Measurements from ENCODE around the gene STPG3.

DNA sequence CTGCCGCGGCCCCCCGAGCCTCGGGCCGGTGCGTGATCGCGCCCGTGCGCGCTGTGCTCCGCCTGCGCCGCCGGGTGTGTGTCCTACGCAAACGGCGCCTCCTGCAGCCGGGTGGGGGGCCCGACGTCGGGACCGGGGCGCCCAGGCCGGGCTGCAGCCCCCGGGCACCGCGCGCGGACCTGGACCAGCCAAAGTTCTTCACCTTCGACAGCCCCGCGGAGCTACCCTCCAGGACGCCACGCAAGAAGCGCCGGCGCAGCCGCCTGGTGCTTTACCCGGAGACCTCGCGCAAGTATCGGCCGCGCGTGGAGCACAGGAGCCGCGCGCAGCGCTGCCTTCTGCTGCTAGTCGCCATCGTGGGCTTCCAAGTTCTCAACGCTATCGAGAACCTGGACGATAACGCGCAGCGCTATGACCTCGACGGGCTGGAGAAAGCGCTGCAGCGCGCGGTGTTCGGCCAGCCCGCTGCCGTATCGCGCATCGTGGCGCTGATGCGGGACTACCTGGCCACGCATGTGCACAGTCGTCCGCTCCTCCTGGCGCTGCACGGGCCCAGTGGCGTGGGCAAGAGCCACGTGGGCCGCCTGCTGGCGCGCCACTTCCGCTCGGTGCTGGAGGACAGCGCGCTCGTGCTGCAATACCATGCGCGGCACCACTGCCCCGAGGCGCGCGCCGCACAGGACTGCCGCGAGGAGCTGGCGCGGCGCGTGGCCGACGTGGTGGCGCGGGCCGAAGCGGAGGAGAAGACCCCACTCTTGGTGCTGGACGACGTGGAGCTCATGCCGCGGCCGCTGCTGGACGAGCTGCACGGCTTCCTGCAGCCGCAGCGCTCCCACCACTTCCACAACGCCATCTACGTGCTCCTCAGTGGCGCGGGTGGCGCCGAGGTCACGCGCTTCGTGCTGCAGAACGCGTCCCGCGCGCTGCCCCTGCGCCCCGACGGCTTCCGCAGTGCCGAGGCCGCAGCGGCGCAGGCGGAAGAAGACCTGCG is 27.9 kb downstream of the STPG3 start:
- TF ChIP-seq, protein P1, sequence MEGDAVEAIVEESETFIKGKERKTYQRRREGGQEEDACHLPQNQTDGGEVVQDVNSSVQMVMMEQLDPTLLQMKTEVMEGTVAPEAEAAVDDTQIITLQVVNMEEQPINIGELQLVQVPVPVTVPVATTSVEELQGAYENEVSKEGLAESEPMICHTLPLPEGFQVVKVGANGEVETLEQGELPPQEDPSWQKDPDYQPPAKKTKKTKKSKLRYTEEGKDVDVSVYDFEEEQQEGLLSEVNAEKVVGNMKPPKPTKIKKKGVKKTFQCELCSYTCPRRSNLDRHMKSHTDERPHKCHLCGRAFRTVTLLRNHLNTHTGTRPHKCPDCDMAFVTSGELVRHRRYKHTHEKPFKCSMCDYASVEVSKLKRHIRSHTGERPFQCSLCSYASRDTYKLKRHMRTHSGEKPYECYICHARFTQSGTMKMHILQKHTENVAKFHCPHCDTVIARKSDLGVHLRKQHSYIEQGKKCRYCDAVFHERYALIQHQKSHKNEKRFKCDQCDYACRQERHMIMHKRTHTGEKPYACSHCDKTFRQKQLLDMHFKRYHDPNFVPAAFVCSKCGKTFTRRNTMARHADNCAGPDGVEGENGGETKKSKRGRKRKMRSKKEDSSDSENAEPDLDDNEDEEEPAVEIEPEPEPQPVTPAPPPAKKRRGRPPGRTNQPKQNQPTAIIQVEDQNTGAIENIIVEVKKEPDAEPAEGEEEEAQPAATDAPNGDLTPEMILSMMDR (IDR thresholded peaks at IDR 0.05; ENCODE audit: low read length), result no peak
- no peak for TF ChIP-seq EZH2 (IDR thresholded peaks at IDR 0.05; ENCODE audit: borderline replicate concordance, low read length)

Data from OCI-LY1 (cell line).